SK-N-SH (cell line): ENCODE results near the gene PHACTR3.
"Not testable (repeated sequence)": the region's sequence is repeated elsewhere in the genome, so short reads cannot be mapped to it uniquely, and the experiment has no call there.

ENCODE experiments used
- CTCF ChIP-seq: fragments of 200-600 bp; sonication (generic); IDR thresholded peaks from 2 replicates; pipeline ENCODE4 v1.6.1; 2017; ENCODE audit warnings: antibody characterized with exemption, mild to moderate bottlenecking, moderate library complexity
- ELF1 ChIP-seq: IDR thresholded peaks from 2 replicates; pipeline ENCODE4 v1.4.0; 2012
- EZH2phosphoT487 ChIP-seq: fragments of 200-600 bp; sonication (generic); IDR thresholded peaks from 2 replicates; pipeline ENCODE4 v1.6.1; 2017; ENCODE audit warnings: low read depth, mixed run types, mild to moderate bottlenecking, antibody characterized with exemption, moderate library complexity, borderline replicate concordance
- MAX ChIP-seq: IDR thresholded peaks from 2 replicates; pipeline ENCODE4 v1.4.0; 2012; ENCODE audit warnings: low read depth
- MXI1 ChIP-seq: IDR thresholded peaks from 2 replicates; pipeline ENCODE4 v1.6.1; 2012; ENCODE audit warnings: mild to moderate bottlenecking, low read depth, low read length, improper control_type of control experiment
- RCOR1 ChIP-seq: fragments of 150-350 bp; IDR thresholded peaks from 2 replicates; pipeline ENCODE4 v1.6.1; 2017; ENCODE audit warnings: antibody characterized with exemption, low read length
- YY1 ChIP-seq: IDR thresholded peaks from 2 replicates; pipeline ENCODE4 v1.4.0; 2012; ENCODE audit warnings: low read depth, mild to moderate bottlenecking
- TF ChIP-seq, protein P1 (sequence below): fragments of 150-350 bp; IDR thresholded peaks from 2 replicates; pipeline ENCODE4 v1.6.1; 2017; ENCODE audit warnings: antibody characterized with exemption, low read length, low read depth, borderline replicate concordance

- not testable (repeated sequence) for TF ChIP-seq MAX, CTCF, ELF1, EZH2phosphoT487, MXI1, YY1, RCOR1
- TF ChIP-seq, protein P1, sequence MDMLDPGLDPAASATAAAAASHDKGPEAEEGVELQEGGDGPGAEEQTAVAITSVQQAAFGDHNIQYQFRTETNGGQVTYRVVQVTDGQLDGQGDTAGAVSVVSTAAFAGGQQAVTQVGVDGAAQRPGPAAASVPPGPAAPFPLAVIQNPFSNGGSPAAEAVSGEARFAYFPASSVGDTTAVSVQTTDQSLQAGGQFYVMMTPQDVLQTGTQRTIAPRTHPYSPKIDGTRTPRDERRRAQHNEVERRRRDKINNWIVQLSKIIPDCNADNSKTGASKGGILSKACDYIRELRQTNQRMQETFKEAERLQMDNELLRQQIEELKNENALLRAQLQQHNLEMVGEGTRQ, result not testable (repeated sequence)
Measured at GRCh38 chr20:59890035-59890434, 285.7 kb downstream of the PHACTR3 start.
